ENCODE measurements around the gene C17orf107.
A peak's percentile ranks its signal among the peaks of the same experiment; 100 is the strongest.
"Not testable (repeated sequence)": the region's sequence is repeated elsewhere in the genome, so short reads cannot be mapped to it uniquely, and the experiment has no call there.

The C17orf107 gene

GRCh38 chr17:4899341-4900230 is at the start of gene C17orf107:
TSS of gene C17orf107 (plus strand) at chr17:4899536. CDS start at chr17:4899763, 227 bp downstream.
- DNase-seq (ENCODE audit: low spot score) = peak; percentile 82

GRCh38 chr17:4850246-4850645 is 49.1 kb upstream of the C17orf107 start:
- DNase-seq (ENCODE audit: low spot score) = no peak

- no peak for DNase-seq (ENCODE audit: low spot score)
Observed at GRCh38 chr17:4851084-4851483, 48.3 kb upstream of the C17orf107 start.

- DNase-seq (ENCODE audit: low spot score) = no peak
Observed at GRCh38 chr17:4852567-4853207, 46.6 kb upstream of the C17orf107 start.

- DNase-seq (ENCODE audit: low spot score) = no peak
Observed at GRCh38 chr17:4853208-4853671, 46.1 kb upstream of the C17orf107 start.

GRCh38 chr17:4854111-4854681 is 45.1 kb upstream of the C17orf107 start:
- DNase-seq (ENCODE audit: low spot score) = no peak

GRCh38 chr17:4856271-4856936 is 42.9 kb upstream of the C17orf107 start:
- no peak for DNase-seq (ENCODE audit: low spot score)

GRCh38 chr17:4856937-4857314 is 42.4 kb upstream of the C17orf107 start:
- no peak for DNase-seq (ENCODE audit: low spot score)

GRCh38 chr17:4857347-4857746 is 42.0 kb upstream of the C17orf107 start:
- DNase-seq (ENCODE audit: low spot score) = not testable (repeated sequence)

- no peak for DNase-seq (ENCODE audit: low spot score)
Observed at GRCh38 chr17:4858068-4858881, 41.1 kb upstream of the C17orf107 start.

- no peak for DNase-seq (ENCODE audit: low spot score)
Observed at GRCh38 chr17:4858882-4859260, 40.5 kb upstream of the C17orf107 start.

- no peak for DNase-seq (ENCODE audit: low spot score)
Observed at GRCh38 chr17:4859816-4860625, 39.3 kb upstream of the C17orf107 start.

- no peak for DNase-seq (ENCODE audit: low spot score)
Observed at GRCh38 chr17:4860651-4861050, 38.7 kb upstream of the C17orf107 start.

GRCh38 chr17:4861052-4861451 is 38.3 kb upstream of the C17orf107 start:
- DNase-seq (ENCODE audit: low spot score) = no peak

- no peak for DNase-seq (ENCODE audit: low spot score)
Observed at GRCh38 chr17:4862720-4863119, 36.6 kb upstream of the C17orf107 start.

- DNase-seq (ENCODE audit: low spot score) = no peak
Observed at GRCh38 chr17:4863321-4863720, 36.0 kb upstream of the C17orf107 start.

GRCh38 chr17:4867535-4867934 is 31.8 kb upstream of the C17orf107 start:
- not testable (repeated sequence) for DNase-seq (ENCODE audit: low spot score)

GRCh38 chr17:4869058-4869998 is 30.0 kb upstream of the C17orf107 start:
- DNase-seq (ENCODE audit: low spot score) = not testable (repeated sequence)

- DNase-seq (ENCODE audit: low spot score) = no peak
Observed at GRCh38 chr17:4870855-4871254, 28.5 kb upstream of the C17orf107 start.
